GM19455 (cell line): Measurements from ENCODE around the gene KCNC1.

Source experiments
- ATAC-seq: cut with Tn5 transposase; IDR thresholded peaks from one replicate; pipeline ENCODE4 v1.9.1; 2021; ENCODE audit not compliant: unreplicated experiment

KCNC1 gene

GRCh38 chr11:17788084-17788483 lies 53.5 kb downstream of the KCNC1 start:
- ATAC-seq: no peak

GRCh38 chr11:17790453-17790852 lies 55.9 kb downstream of the KCNC1 start:
- ATAC-seq: no peak

- no peak for ATAC-seq
Observed at GRCh38 chr11:17791144-17791543, 56.6 kb downstream of the KCNC1 start.

GRCh38 chr11:17792161-17792560 lies 57.6 kb downstream of the KCNC1 start:
- ATAC-seq: no peak

- no peak for ATAC-seq
Observed at GRCh38 chr11:17793642-17794170, 59.1 kb downstream of the KCNC1 start.

- no peak for ATAC-seq
Observed at GRCh38 chr11:17794981-17795380, 60.4 kb downstream of the KCNC1 start.

- ATAC-seq: no peak
Observed at GRCh38 chr11:17796154-17796553, 61.6 kb downstream of the KCNC1 start.

GRCh38 chr11:17798253-17798652 lies 63.7 kb downstream of the KCNC1 start:
- no peak for ATAC-seq

GRCh38 chr11:17798716-17799115 lies 64.1 kb downstream of the KCNC1 start:
- no peak for ATAC-seq

GRCh38 chr11:17799147-17799546 lies 64.6 kb downstream of the KCNC1 start:
- no peak for ATAC-seq

GRCh38 chr11:17801166-17801565 lies 66.6 kb downstream of the KCNC1 start:
- no peak for ATAC-seq

- no peak for ATAC-seq
Observed at GRCh38 chr11:17802491-17802890, 67.9 kb downstream of the KCNC1 start.

- no peak for ATAC-seq
Observed at GRCh38 chr11:17803754-17804334, 69.3 kb downstream of the KCNC1 start.

GRCh38 chr11:17805043-17805442 lies 70.5 kb downstream of the KCNC1 start:
- ATAC-seq: no peak

- ATAC-seq: no peak
Observed at GRCh38 chr11:17805873-17806272, 71.3 kb downstream of the KCNC1 start.

GRCh38 chr11:17807034-17807433 lies 72.5 kb downstream of the KCNC1 start:
- ATAC-seq: no peak

- ATAC-seq: no peak
Observed at GRCh38 chr11:17810041-17810440, 75.5 kb downstream of the KCNC1 start.

GRCh38 chr11:17810746-17811145 lies 76.2 kb downstream of the KCNC1 start:
- no peak for ATAC-seq

- no peak for ATAC-seq
Observed at GRCh38 chr11:17811352-17811751, 76.8 kb downstream of the KCNC1 start.

GRCh38 chr11:17812091-17812864 lies 77.7 kb downstream of the KCNC1 start:
- no peak for ATAC-seq

- ATAC-seq: no peak
Observed at GRCh38 chr11:17812865-17813187, 78.2 kb downstream of the KCNC1 start.

GRCh38 chr11:17813391-17814059 lies 78.9 kb downstream of the KCNC1 start:
- no peak for ATAC-seq
